ENCODE data around the gene PTGDR2. TPM values are rescaled to one million over a fixed set of nuclear protein-coding genes. Genes with fewer than 3 reads are reported as not detected.

PTGDR2 gene
- total and polyA plus RNA-seq, 9 of the 15 experiments (the other 6 are each of a cell fraction or from before 2014, with no cell fraction given) = 0.51 to 2.6 (median 1.6) TPM

DNA sequence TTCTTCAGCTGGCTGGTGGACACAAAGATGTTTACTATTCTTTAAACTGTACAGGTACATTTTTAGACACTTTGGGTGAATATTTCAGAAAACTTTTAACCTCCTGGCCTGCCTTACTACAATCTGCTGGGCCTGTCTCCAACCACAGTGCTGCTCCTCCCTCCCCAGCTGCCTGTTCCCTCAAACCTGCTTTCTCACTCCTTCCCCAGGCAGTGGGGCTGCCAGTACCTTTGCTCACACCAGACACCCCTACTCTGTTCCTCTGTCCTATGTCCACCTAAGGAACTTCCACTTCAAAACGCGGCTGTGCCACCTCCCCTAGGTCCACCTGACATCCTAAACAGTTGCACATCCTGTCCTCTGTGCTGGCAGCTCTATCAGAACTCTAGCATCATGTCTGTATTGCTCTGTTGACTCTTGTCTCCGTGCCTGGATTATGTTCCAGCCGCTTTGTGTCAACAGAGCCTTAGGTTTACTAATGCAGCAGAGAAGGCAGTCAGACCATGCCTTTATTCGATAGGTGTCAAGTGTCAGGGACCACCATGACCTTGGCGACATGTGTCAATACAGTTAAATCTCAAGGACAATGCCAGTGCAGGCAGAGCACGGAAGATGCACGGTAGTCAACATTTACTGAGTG is 25.0 kb upstream of the PTGDR2 start:
- WGBS (ENCODE audit: insufficient coverage, low coverage, missing lambda C conversion rate) = 80% methylated on average over 8 of the region's 8 CpGs
- Histone ChIP-seq H3K27ac (ENCODE audit: extremely low read depth, low read depth, low read length) (no peak overlapping the region), H2AFZ (ENCODE audit: low read depth, low read length) (no peak overlapping the region), H3K79me2 (ENCODE audit: control insufficient read depth, insufficient read depth, low read length) (no peaks in the 10 kb centered on the region), H3K4me2 (ENCODE audit: insufficient read depth, low read length) (no peak overlapping the region), H3K36me3 (ENCODE audit: control insufficient read depth, insufficient read depth, low read length) (peaks cover 19% of the 10 kb centered on the region; the same call in 2 of the 3 replicates), H3K9me1 (ENCODE audit: control insufficient read depth, insufficient read depth, low read length) (peaks cover 3% of the 10 kb centered on the region), H3K9ac (ENCODE audit: insufficient read depth in 1 of 2, low read depth in 2 of 2, low read length in 2 of 2) (no peak overlapping the region), H4K20me1 (replicated peaks; ENCODE audit: control insufficient read depth, insufficient read depth, low read length) (no peaks in the 10 kb centered on the region), H3K4me1 (replicated peaks in 1 of 2; ENCODE audit: control insufficient read depth in 2 of 2, insufficient read depth in 2 of 2, low read length in 2 of 2) (peaks cover 0 to 3% of the 10 kb centered on the region in 2 experiments; a peak in 1 of 5 replicates), H3K27me3 (ENCODE audit: control insufficient read depth in 2 of 2, insufficient read depth in 2 of 2, low read length in 2 of 2) (no peaks in the 10 kb centered on the region), H3K4me3 (no peak overlapping the region), H3K9me3 (replicated peaks; ENCODE audit: control insufficient read depth, insufficient read depth, low read depth, low read length) (no peaks in the 10 kb centered on the region)
- no peak for DNase-seq (ENCODE audit: extremely low read depth in 1 of 4, low spot score in 3 of 4)
- no TSS peak for BruUV-seq (replicated peaks)
- TF ChIP-seq PRPF4 (IDR thresholded peaks at IDR 0.05; ENCODE audit: insufficient read depth, low read depth, low read length, poor library complexity, severe bottlenecking) = no peak
- no peak for ATAC-seq
- ChIA-PET CTCF (ENCODE audit: low intra/inter-chr PET ratio) (no interaction called here), POLR2A (interaction anchor here (1.0 to 1.6 kb wide), 3 partner anchors 12 to 59 kb away, joined by 3 to 5 read pairs (median 4); no protein-coding TSS in a partner anchor)
- intact Hi-C loops (cut with micrococcal nuclease) = no loop called here
- in situ Hi-C loops (cut with MboI) = no loop called here
- no peak for FAIRE-seq

DNA sequence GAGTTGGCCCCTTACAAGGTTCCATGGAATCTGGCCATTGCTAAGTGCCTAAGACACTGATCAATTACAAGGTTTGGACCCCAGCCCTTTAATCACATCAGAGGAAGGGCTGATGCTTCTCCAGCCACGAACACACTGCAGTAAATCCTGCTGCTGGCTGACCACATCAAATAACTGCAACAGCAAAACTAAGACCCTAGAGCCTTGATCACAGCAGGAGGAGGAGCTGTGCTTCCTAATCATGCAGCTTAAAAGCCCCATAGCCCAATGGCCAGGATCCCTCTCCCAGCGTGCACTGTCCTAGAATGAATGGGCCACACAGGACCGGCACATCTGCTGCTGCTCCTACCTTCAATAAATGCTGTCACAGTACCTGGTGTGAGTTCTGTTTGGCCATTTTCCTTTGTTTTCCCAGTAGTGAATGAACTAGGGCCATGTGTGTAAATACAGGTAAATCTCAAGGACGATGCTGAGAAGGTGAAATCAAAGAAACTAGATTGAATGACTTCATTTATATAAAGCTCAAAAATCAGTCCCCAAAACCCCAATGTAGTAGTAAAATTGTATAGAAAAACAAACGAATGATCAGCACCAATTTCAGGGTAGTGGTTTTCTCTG is 24.3 kb upstream of the PTGDR2 start:
- Histone ChIP-seq H3K36me3 (ENCODE audit: control insufficient read depth, insufficient read depth, low read length) (peaks cover 19% of the 10 kb centered on the region; the same call in 2 of the 3 replicates), H3K4me3 (no peak overlapping the region), H3K4me2 (ENCODE audit: insufficient read depth, low read length) (no peak overlapping the region), H3K9me3 (replicated peaks; ENCODE audit: control insufficient read depth, insufficient read depth, low read depth, low read length) (no peaks in the 10 kb centered on the region), H3K4me1 (replicated peaks in 1 of 2; ENCODE audit: control insufficient read depth in 2 of 2, insufficient read depth in 2 of 2, low read length in 2 of 2) (peaks cover 0 to 3% of the 10 kb centered on the region in 2 experiments; a peak in 1 of 5 replicates), H3K79me2 (ENCODE audit: control insufficient read depth, insufficient read depth, low read length) (no peaks in the 10 kb centered on the region), H3K27ac (ENCODE audit: extremely low read depth, low read depth, low read length) (no peak overlapping the region), H4K20me1 (replicated peaks; ENCODE audit: control insufficient read depth, insufficient read depth, low read length) (no peaks in the 10 kb centered on the region), H3K9me1 (ENCODE audit: control insufficient read depth, insufficient read depth, low read length) (peaks cover 3% of the 10 kb centered on the region), H3K9ac (ENCODE audit: insufficient read depth in 1 of 2, low read depth in 2 of 2, low read length in 2 of 2) (no peak overlapping the region), H2AFZ (ENCODE audit: low read depth, low read length) (no peak overlapping the region), H3K27me3 (ENCODE audit: control insufficient read depth in 2 of 2, insufficient read depth in 2 of 2, low read length in 2 of 2) (no peaks in the 10 kb centered on the region)
- FAIRE-seq = no peak
- no TSS peak for BruUV-seq (replicated peaks)
- DNase-seq (ENCODE audit: extremely low read depth in 1 of 4, low spot score in 3 of 4) = no peak
- WGBS (ENCODE audit: insufficient coverage, low coverage, missing lambda C conversion rate) = 67% methylated on average over 5 of the region's 5 CpGs
- ChIA-PET POLR2A (interaction anchor here (1.0 to 1.6 kb wide), 2 partner anchors 16 to 59 kb away, joined by 4 to 5 read pairs; no protein-coding TSS in a partner anchor), CTCF (ENCODE audit: low intra/inter-chr PET ratio) (no interaction called here)
- in situ Hi-C loops (cut with MboI) = no loop called here
- no peak for ATAC-seq
- intact Hi-C loops (cut with micrococcal nuclease) = no loop called here
- no peak for TF ChIP-seq ZNF12 (CRISPR knock-in tag; IDR thresholded peaks at IDR 0.05)
- TF ChIP-seq ZBTB1 (CRISPR knock-in tag; IDR thresholded peaks at IDR 0.05; ENCODE audit: borderline replicate concordance, low read depth) = no peak
- no peak for TF ChIP-seq RBM34 (IDR thresholded peaks at IDR 0.05; ENCODE audit: borderline replicate concordance, insufficient read depth, low read length)
- TF ChIP-seq ZNF324 (CRISPR knock-in tag; IDR thresholded peaks at IDR 0.05) = no peak
- no peak for TF ChIP-seq POLR2H (tag; IDR thresholded peaks at IDR 0.05; ENCODE audit: low read depth)
- no peak for TF ChIP-seq EWSR1 (IDR thresholded peaks at IDR 0.05; ENCODE audit: borderline replicate concordance, low read depth, partially characterized antibody)
- TF ChIP-seq ZNF699 (CRISPR knock-in tag; IDR thresholded peaks at IDR 0.05; ENCODE audit: insufficient replicate concordance) = no peak
- TF ChIP-seq, protein P1, sequence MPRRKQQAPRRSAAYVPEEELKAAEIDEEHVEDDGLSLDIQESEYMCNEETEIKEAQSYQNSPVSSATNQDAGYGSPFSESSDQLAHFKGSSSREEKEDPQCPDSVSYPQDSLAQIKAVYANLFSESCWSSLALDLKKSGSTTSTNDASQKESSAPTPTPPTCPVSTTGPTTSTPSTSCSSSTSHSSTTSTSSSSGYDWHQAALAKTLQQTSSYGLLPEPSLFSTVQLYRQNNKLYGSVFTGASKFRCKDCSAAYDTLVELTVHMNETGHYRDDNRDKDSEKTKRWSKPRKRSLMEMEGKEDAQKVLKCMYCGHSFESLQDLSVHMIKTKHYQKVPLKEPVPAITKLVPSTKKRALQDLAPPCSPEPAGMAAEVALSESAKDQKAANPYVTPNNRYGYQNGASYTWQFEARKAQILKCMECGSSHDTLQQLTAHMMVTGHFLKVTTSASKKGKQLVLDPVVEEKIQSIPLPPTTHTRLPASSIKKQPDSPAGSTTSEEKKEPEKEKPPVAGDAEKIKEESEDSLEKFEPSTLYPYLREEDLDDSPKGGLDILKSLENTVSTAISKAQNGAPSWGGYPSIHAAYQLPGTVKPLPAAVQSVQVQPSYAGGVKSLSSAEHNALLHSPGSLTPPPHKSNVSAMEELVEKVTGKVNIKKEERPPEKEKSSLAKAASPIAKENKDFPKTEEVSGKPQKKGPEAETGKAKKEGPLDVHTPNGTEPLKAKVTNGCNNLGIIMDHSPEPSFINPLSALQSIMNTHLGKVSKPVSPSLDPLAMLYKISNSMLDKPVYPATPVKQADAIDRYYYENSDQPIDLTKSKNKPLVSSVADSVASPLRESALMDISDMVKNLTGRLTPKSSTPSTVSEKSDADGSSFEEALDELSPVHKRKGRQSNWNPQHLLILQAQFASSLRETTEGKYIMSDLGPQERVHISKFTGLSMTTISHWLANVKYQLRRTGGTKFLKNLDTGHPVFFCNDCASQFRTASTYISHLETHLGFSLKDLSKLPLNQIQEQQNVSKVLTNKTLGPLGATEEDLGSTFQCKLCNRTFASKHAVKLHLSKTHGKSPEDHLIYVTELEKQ (CRISPR knock-in tag; IDR thresholded peaks at IDR 0.05) = no peak

All from K562 (cell line).